ENCODE data around the gene HCRTR1. TPM values are rescaled to one million over a fixed set of nuclear protein-coding genes. Genes with fewer than 3 reads are reported as not detected.

The HCRTR1 gene
- total and polyA plus RNA-seq, 2 donors (not counting 1 experiment from before 2014, with no cell fraction given) = 0.22 TPM; not detected in 1

DNA sequence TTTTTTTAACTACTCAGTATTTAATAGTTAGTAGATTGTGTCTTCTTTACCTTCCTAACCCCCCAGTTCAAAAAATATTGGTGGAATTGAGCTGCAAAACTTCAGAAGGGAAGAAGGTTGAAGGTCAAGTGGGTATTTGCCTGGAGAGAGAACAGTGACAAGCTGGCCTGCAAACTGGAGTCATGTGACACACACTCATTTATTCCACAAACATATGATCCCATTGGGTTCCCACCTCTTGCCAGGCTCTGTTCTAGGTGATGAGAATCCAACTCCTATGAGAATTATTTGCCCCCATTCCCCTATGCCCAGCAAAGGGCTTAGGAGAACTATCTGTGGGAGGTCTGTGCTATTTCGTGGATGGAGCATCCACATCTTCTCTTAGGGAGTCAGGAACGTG is 30.7 kb downstream of the HCRTR1 start:
- H3K36me3 ChIP-seq (replicated peaks in 1 of 2; ENCODE audit: control extremely low read depth in 1 of 2, control insufficient read depth in 1 of 2, extremely low read depth in 1 of 2, insufficient read depth in 2 of 2, low read length in 1 of 2) = no peaks in the 10 kb centered on the region
- TF ChIP-seq CTCF (IDR thresholded peaks at IDR 0.05) = no peak
- no peak for TF ChIP-seq EZH2 (IDR thresholded peaks at IDR 0.05; ENCODE audit: borderline replicate concordance, insufficient read depth, low read depth, low read length, poor library complexity, severe bottlenecking)
- no peak overlapping the region for H3K4me2 ChIP-seq (replicated peaks; ENCODE audit: low read depth, low read length, poor library complexity, severe bottlenecking)
- H4K20me1 ChIP-seq (ENCODE audit: control insufficient read depth, insufficient read depth, low read length, poor library complexity, severe bottlenecking) = no peaks in the 10 kb centered on the region
- no peak overlapping the region for H3K9ac ChIP-seq (ENCODE audit: low read length)
- intact Hi-C loops (cut with micrococcal nuclease) = loop anchor here (5.0 to 10.0 kb wide), 5 partner anchors 124 to 1167 kb away; partner anchors contain the start of genes PTP4A2, S100PBP and YARS1
- no peak overlapping the region for H2AFZ ChIP-seq (ENCODE audit: insufficient read depth, low read depth, low read length, poor library complexity, severe bottlenecking)
- peaks cover 30% of the 10 kb centered on the region for H3K4me1 Mint-ChIP-seq
- H3K4me3 ChIP-seq (ENCODE audit: control extremely low read depth in 1 of 5, extremely low read depth in 1 of 5, insufficient read depth in 1 of 5, low read depth in 2 of 5, low read length in 4 of 5) = no peak overlapping the region
- H3K9me3 ChIP-seq (ENCODE audit: control extremely low read depth in 1 of 3, control insufficient read depth in 2 of 3, insufficient read depth in 1 of 3, low read length in 2 of 3) = no peaks in the 10 kb centered on the region
- CTCF ChIA-PET = interaction anchor here (0.7 kb wide), 1 partner anchor 101 kb away, joined by 3 read pairs; no protein-coding TSS in a partner anchor
- POLR2A ChIA-PET = no interaction called here
- H3K27ac ChIP-seq (ENCODE audit: low read length in 2 of 2) = no peak overlapping the region
- ATAC-seq (ENCODE audit: low read depth) (no peak), DNase-seq (no peak)
- H3K4me1 ChIP-seq (ENCODE audit: control insufficient read depth in 2 of 2, insufficient read depth in 2 of 2, low read length in 2 of 2) = peaks cover 16 to 19% of the 10 kb centered on the region in 2 donors
- no CpG with 5 or more reads among the region's 2 CpGs for WGBS (ENCODE audit: insufficient coverage)
- H3K27me3 ChIP-seq (replicated peaks in 1 of 4; ENCODE audit: control extremely low read depth in 1 of 4, control insufficient read depth in 3 of 4, insufficient read depth in 4 of 4, low read length in 3 of 4) = no peaks in the 10 kb centered on the region
- H3K27me3 Mint-ChIP-seq = no peaks in the 10 kb centered on the region
- H3K79me2 ChIP-seq (ENCODE audit: control insufficient read depth, insufficient read depth, low read length) = peaks cover 15% of the 10 kb centered on the region
- no peak overlapping the region for H3K27ac Mint-ChIP-seq
- no peak overlapping the region for H3K4me3 Mint-ChIP-seq
- H3K9me3 Mint-ChIP-seq (ENCODE audit: insufficient read depth) = no peaks in the 10 kb centered on the region

- H3K27ac Mint-ChIP-seq = no peak overlapping the region
- H3K4me1 ChIP-seq (ENCODE audit: control insufficient read depth in 2 of 2, insufficient read depth in 2 of 2, low read length in 2 of 2) = peaks cover 10 to 13% of the 10 kb centered on the region in 2 donors
- H3K9ac ChIP-seq (ENCODE audit: low read length) = no peak overlapping the region
- no peaks in the 10 kb centered on the region for H3K9me3 Mint-ChIP-seq (ENCODE audit: insufficient read depth)
- H3K27me3 Mint-ChIP-seq = no peaks in the 10 kb centered on the region
- no peaks in the 10 kb centered on the region for H4K20me1 ChIP-seq (ENCODE audit: control insufficient read depth, insufficient read depth, low read length, poor library complexity, severe bottlenecking)
- no peak overlapping the region for H2AFZ ChIP-seq (ENCODE audit: insufficient read depth, low read depth, low read length, poor library complexity, severe bottlenecking)
- no peak overlapping the region for H3K4me3 Mint-ChIP-seq
- ATAC-seq (ENCODE audit: low read depth) = no peak
- 68% methylated on average over 5 of the region's 9 CpGs for WGBS (ENCODE audit: insufficient coverage)
- no peak overlapping the region for H3K4me3 ChIP-seq (ENCODE audit: control extremely low read depth in 1 of 5, extremely low read depth in 1 of 5, insufficient read depth in 1 of 5, low read depth in 2 of 5, low read length in 4 of 5)
- DNase-seq = no peak
- no peaks in the 10 kb centered on the region for H3K9me3 ChIP-seq (ENCODE audit: control extremely low read depth in 1 of 3, control insufficient read depth in 2 of 3, insufficient read depth in 1 of 3, low read length in 2 of 3)
- TF ChIP-seq CTCF (IDR thresholded peaks at IDR 0.05) = no peak
- no peak for TF ChIP-seq EZH2 (IDR thresholded peaks at IDR 0.05; ENCODE audit: borderline replicate concordance, insufficient read depth, low read depth, low read length, poor library complexity, severe bottlenecking)
- ChIA-PET CTCF (no interaction called here), POLR2A (no interaction called here)
- no peak overlapping the region for H3K27ac ChIP-seq (ENCODE audit: low read length in 2 of 2)
- peaks cover 9% of the 10 kb centered on the region for H3K79me2 ChIP-seq (ENCODE audit: control insufficient read depth, insufficient read depth, low read length)
- no peaks in the 10 kb centered on the region for H3K27me3 ChIP-seq (replicated peaks in 1 of 4; ENCODE audit: control extremely low read depth in 1 of 4, control insufficient read depth in 3 of 4, insufficient read depth in 4 of 4, low read length in 3 of 4)
- peaks cover 25% of the 10 kb centered on the region for H3K4me1 Mint-ChIP-seq
- intact Hi-C loops (cut with micrococcal nuclease) = loop anchor here (5.0 to 10.0 kb wide), 5 partner anchors 124 to 1166 kb away; partner anchors contain the start of genes PTP4A2, S100PBP and YARS1
- no peak overlapping the region for H3K4me2 ChIP-seq (replicated peaks; ENCODE audit: low read depth, low read length, poor library complexity, severe bottlenecking)
- H3K36me3 ChIP-seq (replicated peaks in 1 of 2; ENCODE audit: control extremely low read depth in 1 of 2, control insufficient read depth in 1 of 2, extremely low read depth in 1 of 2, insufficient read depth in 2 of 2, low read length in 1 of 2) = no peaks in the 10 kb centered on the region
Observed at GRCh38 chr1:31648641-31649357, 31.3 kb downstream of the HCRTR1 start.

Data from B cell (primary cell).